Keratinocyte (primary cell): ENCODE data around the gene CBLB. TPM values are rescaled to one million over a fixed set of nuclear protein-coding genes. Genes with fewer than 3 reads are reported as not detected.

Experiments used
- DNase-seq: peaks from one replicate; pipeline ENCODE4 v3.0.0-alpha.2; 2011; ENCODE audit warnings: low read depth, missing footprints, low spot score
- FAIRE-seq: peaks from 2 replicates; lab custom pipeline; 2011; peaks lifted over from hg19 to GRCh38; lab: Jason Lieb, UNC
- H2AFZ ChIP-seq: 2 replicates; pipeline ENCODE4 v1.6.0; 2012; ENCODE audit warnings: low read length, control low read depth, inconsistent platforms; ENCODE audit not compliant: control insufficient read depth
- H3K27ac ChIP-seq: 2 replicates; pipeline ENCODE4 v1.5.1; 2011; ENCODE audit warnings: low read length; ENCODE audit not compliant: control insufficient read depth, insufficient read depth
- H3K27me3 ChIP-seq: 3 replicates; pipeline ENCODE4 v1.6.0; 2011; ENCODE audit warnings: low read length; ENCODE audit not compliant: control insufficient read depth, insufficient read depth; ENCODE audit errors: extremely low read depth
- H3K36me3 ChIP-seq, 2 experiments: 2 replicates in 1 of 2; 3 replicates in 1 of 2; pipeline ENCODE4 v1.5.1; 2011; ENCODE audit warnings: low read length in 2 of 2, mild to moderate bottlenecking in 1 of 2; ENCODE audit not compliant: control insufficient read depth in 2 of 2, insufficient read depth in 2 of 2; ENCODE audit errors: extremely low read depth in 1 of 2
- H3K4me1 ChIP-seq: 3 replicates; pipeline ENCODE4 v1.5.1; 2011; ENCODE audit warnings: low read length; ENCODE audit not compliant: control insufficient read depth, insufficient read depth; ENCODE audit errors: extremely low read depth
- H3K4me2 ChIP-seq: 3 replicates; pipeline ENCODE4 v1.6.0; 2011; ENCODE audit warnings: low read depth, low read length; ENCODE audit not compliant: control insufficient read depth, insufficient read depth; ENCODE audit errors: extremely low read depth
- H3K4me3 ChIP-seq, 3 experiments: fragments of 200-600 bp in 1 of 3; sonication (generic) in 1 of 3; 2 replicates in 2 of 3; 3 replicates in 1 of 3; pipeline ENCODE4 v1.5.1; 2011 to 2016; ENCODE audit warnings: low read length in 3 of 3, mild to moderate bottlenecking in 3 of 3, control low read depth in 2 of 3, inconsistent platforms in 1 of 3, low read depth in 1 of 3, mixed read lengths in 1 of 3, mixed run types in 1 of 3, moderate library complexity in 1 of 3; ENCODE audit not compliant: control insufficient read depth in 2 of 3, insufficient read depth in 2 of 3; ENCODE audit errors: extremely low read depth in 1 of 3
- H3K79me2 ChIP-seq: 2 replicates; pipeline ENCODE4 v1.6.0; 2012; ENCODE audit warnings: low read length; ENCODE audit not compliant: control insufficient read depth, insufficient read depth
- H3K9ac ChIP-seq: 3 replicates; pipeline ENCODE4 v1.6.0; 2011; ENCODE audit warnings: low read length; ENCODE audit not compliant: control insufficient read depth, insufficient read depth; ENCODE audit errors: extremely low read depth
- H3K9me1 ChIP-seq: 3 replicates; pipeline ENCODE4 v1.6.0; 2011; ENCODE audit warnings: low read length; ENCODE audit not compliant: control insufficient read depth, insufficient read depth; ENCODE audit errors: extremely low read depth
- H3K9me3 ChIP-seq: 2 replicates; pipeline ENCODE4 v1.5.1; 2012; ENCODE audit warnings: low read depth, low read length; ENCODE audit not compliant: control insufficient read depth
- H4K20me1 ChIP-seq: 3 replicates; pipeline ENCODE4 v1.6.0; 2011; ENCODE audit warnings: low read length; ENCODE audit not compliant: control insufficient read depth, insufficient read depth; ENCODE audit errors: extremely low read depth
- EZH2 ChIP-seq: IDR thresholded peaks from one replicate; pipeline ENCODE4 v1.6.1; 2012; ENCODE audit warnings: inconsistent platforms, mild to moderate bottlenecking, low read length, moderate library complexity
- dilution Hi-C: fragments of 300-500 bp; cut with MboI; formaldehyde crosslinking; loops from one replicate; pipeline ENCODE4 v1.7.0; 2020; ENCODE audit warnings: low sequenced_read_pairs; ENCODE audit not compliant: extremely low pct_ligation_motif_present
- polyA plus RNA-seq, 5 experiments: library from polyadenylated mRNA; depleted of rRNA in 3 of 5; stranded (reverse) in 3 of 5; stranded (forward) in 1 of 5; unstranded in 1 of 5; fragments of >200 nt; gene quantifications; 1 replicate in 1 of 5; 2 replicates in 3 of 5; 3 replicates in 1 of 5; pipeline versions ENCODE4 v1.2.1 to v1.2.3, GENCODE V29; 2011 to 2012; ENCODE audit warnings: missing spikeins in 2 of 5, low read depth in 1 of 5, low replicate concordance in 1 of 5
- TF ChIP-seq, protein P1 (sequence below), 3 experiments: IDR thresholded peaks in 1 of 3; conservative IDR thresholded peaks in 1 of 3; optimal IDR thresholded peaks in 1 of 3; 2 replicates in 2 of 3; 3 replicates in 1 of 3; pipeline versions ENCODE3 to v1.5.1; 2011; ENCODE audit warnings: low read length in 3 of 3, mild to moderate bottlenecking in 3 of 3, moderate library complexity in 2 of 3, control low read depth in 1 of 3, inconsistent platforms in 1 of 3; ENCODE audit not compliant: insufficient read depth in 2 of 3; ENCODE audit errors: extremely low read depth in 1 of 3

CBLB gene
- polyA plus RNA-seq, 1 donor (not counting 4 experiments of a cell fraction or from before 2014, with no cell fraction given), result 13.6 TPM

DNA sequence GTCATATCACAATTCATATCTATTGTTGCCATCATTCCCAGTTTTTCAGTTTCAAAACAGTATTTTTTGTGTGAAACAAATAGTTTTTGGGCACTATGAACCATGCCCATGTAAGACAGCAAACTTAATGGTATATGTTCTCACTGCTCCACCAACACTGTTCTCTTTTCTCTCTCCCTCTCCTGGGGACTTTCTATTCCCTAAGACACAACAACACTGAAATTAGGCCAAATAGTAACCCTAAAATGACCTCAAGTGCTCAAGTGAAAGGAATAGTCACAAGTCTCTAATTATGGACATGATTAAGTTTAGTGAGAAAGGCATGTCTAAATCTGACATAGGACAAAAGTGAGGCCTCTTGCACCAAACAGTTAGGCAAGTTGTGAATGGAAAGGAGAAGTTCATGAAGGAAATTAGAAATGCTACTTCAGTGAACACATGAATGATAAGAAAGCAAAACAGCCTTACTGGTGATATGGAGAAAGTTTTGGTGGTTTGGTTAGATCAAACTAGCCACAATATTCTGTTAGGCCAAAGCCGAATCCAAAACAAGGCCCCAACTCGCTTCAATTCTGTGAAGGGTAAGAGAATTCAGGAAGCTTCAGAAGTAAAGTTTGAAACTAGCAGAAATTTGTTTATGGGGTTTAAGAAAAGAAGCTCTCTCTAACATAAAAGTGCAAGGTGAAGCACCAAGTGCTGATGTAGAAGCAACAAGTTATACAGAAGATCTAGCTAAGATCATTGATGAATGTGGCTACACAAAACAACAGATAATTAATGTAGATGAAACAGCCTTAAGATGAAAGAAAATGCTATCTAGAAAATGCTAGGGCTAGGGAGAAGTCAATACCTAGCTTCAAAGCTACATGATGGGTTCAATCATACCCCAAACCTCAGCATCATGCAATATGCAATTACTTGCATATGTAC, 104.2 kb downstream of the CBLB start:
- TF ChIP-seq, protein P1, sequence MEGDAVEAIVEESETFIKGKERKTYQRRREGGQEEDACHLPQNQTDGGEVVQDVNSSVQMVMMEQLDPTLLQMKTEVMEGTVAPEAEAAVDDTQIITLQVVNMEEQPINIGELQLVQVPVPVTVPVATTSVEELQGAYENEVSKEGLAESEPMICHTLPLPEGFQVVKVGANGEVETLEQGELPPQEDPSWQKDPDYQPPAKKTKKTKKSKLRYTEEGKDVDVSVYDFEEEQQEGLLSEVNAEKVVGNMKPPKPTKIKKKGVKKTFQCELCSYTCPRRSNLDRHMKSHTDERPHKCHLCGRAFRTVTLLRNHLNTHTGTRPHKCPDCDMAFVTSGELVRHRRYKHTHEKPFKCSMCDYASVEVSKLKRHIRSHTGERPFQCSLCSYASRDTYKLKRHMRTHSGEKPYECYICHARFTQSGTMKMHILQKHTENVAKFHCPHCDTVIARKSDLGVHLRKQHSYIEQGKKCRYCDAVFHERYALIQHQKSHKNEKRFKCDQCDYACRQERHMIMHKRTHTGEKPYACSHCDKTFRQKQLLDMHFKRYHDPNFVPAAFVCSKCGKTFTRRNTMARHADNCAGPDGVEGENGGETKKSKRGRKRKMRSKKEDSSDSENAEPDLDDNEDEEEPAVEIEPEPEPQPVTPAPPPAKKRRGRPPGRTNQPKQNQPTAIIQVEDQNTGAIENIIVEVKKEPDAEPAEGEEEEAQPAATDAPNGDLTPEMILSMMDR (optimal IDR thresholded peaks at IDR 0.05 in 1 of 3, IDR thresholded peaks at IDR 0.05 in 1 of 3, conservative IDR thresholded peaks at IDR 0.05 in 1 of 3; ENCODE audit: extremely low read depth in 1 of 3, insufficient read depth in 2 of 3, low read length in 3 of 3), result no peak
- no peak for TF ChIP-seq EZH2
- H3K4me1 ChIP-seq, result no peaks in the 10 kb centered on the region
- peaks cover 4% of the 10 kb centered on the region for H3K9me3 ChIP-seq
- H3K4me2 ChIP-seq, result no peak overlapping the region
- H3K27me3 ChIP-seq, result no peaks in the 10 kb centered on the region
- dilution Hi-C loops, result no loop called here
- no peaks in the 10 kb centered on the region for H4K20me1 ChIP-seq
- H3K36me3 ChIP-seq, result peaks cover 0 to 3% of the 10 kb centered on the region in 2 experiments
- no peak overlapping the region for H3K27ac ChIP-seq
- H3K4me3 ChIP-seq, result no peak overlapping the region
- FAIRE-seq, result no peak
- no peaks in the 10 kb centered on the region for H3K9me1 ChIP-seq
- H3K79me2 ChIP-seq, result no peaks in the 10 kb centered on the region
- DNase-seq, result no peak
- H2AFZ ChIP-seq, result no peak overlapping the region
- H3K9ac ChIP-seq, result no peak overlapping the region

DNA sequence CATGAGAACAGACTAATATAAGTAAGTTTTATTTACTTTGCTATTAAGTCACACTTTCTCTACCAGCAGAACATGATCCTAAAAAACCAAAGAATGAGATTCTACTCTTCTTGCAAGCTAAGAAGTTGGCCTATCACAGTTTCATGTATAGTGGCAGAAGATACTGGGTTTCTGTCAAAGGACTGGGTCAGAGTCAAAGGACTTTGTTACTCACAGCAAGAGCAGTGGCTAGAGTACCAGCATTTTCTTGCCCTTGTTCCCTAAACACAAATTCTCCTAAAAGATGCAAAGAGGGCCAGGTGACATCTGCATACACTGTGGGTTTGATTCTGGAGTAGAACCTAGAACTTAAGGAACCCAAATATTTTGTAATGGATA, 105.2 kb downstream of the CBLB start:
- TF ChIP-seq EZH2, result no peak
- TF ChIP-seq, protein P1 (optimal IDR thresholded peaks at IDR 0.05 in 1 of 3, IDR thresholded peaks at IDR 0.05 in 1 of 3, conservative IDR thresholded peaks at IDR 0.05 in 1 of 3; ENCODE audit: extremely low read depth in 1 of 3, insufficient read depth in 2 of 3, low read length in 3 of 3), result no peak
- no peak overlapping the region for H3K27ac ChIP-seq
- peaks cover 4% of the 10 kb centered on the region for H3K9me3 ChIP-seq
- DNase-seq (no peak), FAIRE-seq (no peak)
- H3K4me2 ChIP-seq, result no peak overlapping the region
- no peaks in the 10 kb centered on the region for H3K4me1 ChIP-seq
- H3K4me3 ChIP-seq, result no peak overlapping the region
- H2AFZ ChIP-seq, result no peak overlapping the region
- no peaks in the 10 kb centered on the region for H4K20me1 ChIP-seq
- no peak overlapping the region for H3K9ac ChIP-seq
- H3K27me3 ChIP-seq, result no peaks in the 10 kb centered on the region
- H3K9me1 ChIP-seq, result no peaks in the 10 kb centered on the region
- H3K79me2 ChIP-seq, result no peaks in the 10 kb centered on the region
- H3K36me3 ChIP-seq, result peaks cover 0 to 5% of the 10 kb centered on the region in 2 experiments
- dilution Hi-C loops, result no loop called here
